GM12878 (cell line): ENCODE data around the gene HYAL1.

Source experiments
- ASH2L ChIP-seq: fragments of 300-600, 200-600 bp; sonication (generic); IDR thresholded peaks from 2 replicates; pipeline ENCODE4 v1.6.1; 2017; ENCODE audit warnings: low read depth, mild to moderate bottlenecking, borderline replicate concordance
- EZH2 ChIP-seq: IDR thresholded peaks from 2 replicates; pipeline ENCODE4 v1.6.1; 2012; ENCODE audit warnings: low read depth, mild to moderate bottlenecking, control low read depth, inconsistent platforms, low read length, borderline replicate concordance; ENCODE audit not compliant: control insufficient read depth
- NFYB ChIP-seq: IDR thresholded peaks from 2 replicates; pipeline ENCODE4 v1.6.1; 2011; ENCODE audit warnings: low read depth, mild to moderate bottlenecking, low read length, improper control_type of control experiment, moderate library complexity; ENCODE audit not compliant: insufficient read depth
- POLR2A ChIP-seq: IDR thresholded peaks from 2 replicates; pipeline ENCODE4 v1.6.1; 2011; ENCODE audit warnings: low read depth, mild to moderate bottlenecking, low read length
- POLR2AphosphoS5 ChIP-seq: IDR thresholded peaks from 2 replicates; pipeline ENCODE4 v1.6.1; 2011; ENCODE audit warnings: mild to moderate bottlenecking, low read length, inconsistent platforms
- SIN3A ChIP-seq: IDR thresholded peaks from 2 replicates; pipeline ENCODE4 v1.6.1; 2012; ENCODE audit warnings: low read depth, low read length, improper control_type of control experiment
- SUZ12 ChIP-seq: fragments of 200-600 bp; sonication (generic); IDR thresholded peaks from one replicate; pipeline ENCODE4 v1.6.1; 2018; ENCODE audit warnings: antibody characterized with exemption, mild to moderate bottlenecking; ENCODE audit not compliant: unreplicated experiment
- TF ChIP-seq, protein P1 (sequence below), 3 experiments: IDR thresholded peaks in 2 of 3; conservative IDR thresholded peaks in 1 of 3; 2 replicates each; pipeline ENCODE4 v1.5.1; 2011; ENCODE audit warnings: low read depth in 3 of 3, low read length in 3 of 3, mild to moderate bottlenecking in 3 of 3, control low read depth in 2 of 3, moderate library complexity in 2 of 3, inconsistent platforms in 1 of 3, mixed read lengths in 1 of 3; ENCODE audit not compliant: control insufficient read depth in 2 of 3, insufficient read depth in 1 of 3; ENCODE audit errors: extremely low read depth in 1 of 3

GRCh38 chr3:50336452-50337174 lies 33.2 kb upstream of the HYAL1 start:
- TF ChIP-seq POLR2AphosphoS5 (no peak), SIN3A (no peak), NFYB (no peak), POLR2A (no peak), ASH2L (no peak), EZH2 (no peak), SUZ12 (no peak)
- TF ChIP-seq, protein P1, sequence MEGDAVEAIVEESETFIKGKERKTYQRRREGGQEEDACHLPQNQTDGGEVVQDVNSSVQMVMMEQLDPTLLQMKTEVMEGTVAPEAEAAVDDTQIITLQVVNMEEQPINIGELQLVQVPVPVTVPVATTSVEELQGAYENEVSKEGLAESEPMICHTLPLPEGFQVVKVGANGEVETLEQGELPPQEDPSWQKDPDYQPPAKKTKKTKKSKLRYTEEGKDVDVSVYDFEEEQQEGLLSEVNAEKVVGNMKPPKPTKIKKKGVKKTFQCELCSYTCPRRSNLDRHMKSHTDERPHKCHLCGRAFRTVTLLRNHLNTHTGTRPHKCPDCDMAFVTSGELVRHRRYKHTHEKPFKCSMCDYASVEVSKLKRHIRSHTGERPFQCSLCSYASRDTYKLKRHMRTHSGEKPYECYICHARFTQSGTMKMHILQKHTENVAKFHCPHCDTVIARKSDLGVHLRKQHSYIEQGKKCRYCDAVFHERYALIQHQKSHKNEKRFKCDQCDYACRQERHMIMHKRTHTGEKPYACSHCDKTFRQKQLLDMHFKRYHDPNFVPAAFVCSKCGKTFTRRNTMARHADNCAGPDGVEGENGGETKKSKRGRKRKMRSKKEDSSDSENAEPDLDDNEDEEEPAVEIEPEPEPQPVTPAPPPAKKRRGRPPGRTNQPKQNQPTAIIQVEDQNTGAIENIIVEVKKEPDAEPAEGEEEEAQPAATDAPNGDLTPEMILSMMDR (IDR thresholded peaks at IDR 0.05 in 2 of 3, conservative IDR thresholded peaks at IDR 0.05 in 1 of 3; ENCODE audit: control insufficient read depth in 2 of 3, extremely low read depth in 1 of 3, insufficient read depth in 1 of 3, low read depth in 3 of 3, low read length in 3 of 3), result no peak
